GM18508 (cell line): ENCODE results near the gene ZNRF2.
A peak's percentile ranks its signal among the peaks of the same experiment; 100 is the strongest.

Source experiments
- ATAC-seq: cut with Tn5 transposase; IDR thresholded peaks from one replicate; pipeline ENCODE4 v1.9.1; 2021; ENCODE audit warnings: moderate number of reproducible peaks; ENCODE audit not compliant: insufficient read depth, unreplicated experiment

The ZNRF2 gene

DNA sequence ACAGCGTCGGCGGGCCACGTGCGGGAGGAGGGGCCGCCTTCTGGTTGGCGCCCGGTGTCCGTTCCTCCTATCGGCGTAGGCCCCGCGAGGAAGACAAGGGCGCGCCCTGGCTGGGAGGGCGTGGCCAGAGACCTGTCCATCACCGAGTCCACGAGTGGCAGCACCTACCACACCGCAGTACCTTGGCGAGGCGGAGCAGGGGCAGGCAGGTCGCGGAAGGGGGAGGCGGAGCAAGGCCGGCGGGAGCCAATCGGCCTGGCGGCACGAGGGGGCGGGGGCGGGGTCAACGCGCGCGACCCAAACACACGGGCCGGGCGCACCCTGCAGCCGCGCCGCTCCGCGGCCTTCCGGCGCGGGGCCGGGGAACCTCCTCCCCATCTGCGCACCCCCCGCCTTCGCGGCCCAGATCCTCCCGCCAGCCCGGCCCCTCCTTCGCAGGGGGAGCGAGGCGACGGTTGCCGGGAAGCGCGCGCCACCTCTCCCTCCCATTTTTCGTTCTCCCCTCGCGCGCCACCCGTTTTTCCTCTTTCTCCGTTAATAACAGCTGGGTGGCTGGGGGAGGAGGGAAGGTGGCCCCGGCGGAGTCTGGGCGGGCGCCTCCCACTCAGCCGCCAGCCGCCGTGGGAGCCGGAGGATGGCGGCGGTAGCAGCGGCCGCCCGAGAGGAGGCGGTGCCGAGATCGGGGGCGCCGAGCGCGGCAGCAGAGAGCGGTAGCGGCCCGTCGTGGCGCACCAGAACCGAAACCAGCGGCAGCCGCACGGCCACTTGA lies at the start of gene ZNRF2:
Gene ZNRF2, plus strand, starts transcription at position 300 of the 769 bp plus-strand sequence. CDS start 761 bp downstream, outside the sequence.
- ATAC-seq, result peak; percentile 92

- ATAC-seq, result no peak
Observed at GRCh38 chr7:30237271-30237695, 47.1 kb upstream of the ZNRF2 start.

DNA sequence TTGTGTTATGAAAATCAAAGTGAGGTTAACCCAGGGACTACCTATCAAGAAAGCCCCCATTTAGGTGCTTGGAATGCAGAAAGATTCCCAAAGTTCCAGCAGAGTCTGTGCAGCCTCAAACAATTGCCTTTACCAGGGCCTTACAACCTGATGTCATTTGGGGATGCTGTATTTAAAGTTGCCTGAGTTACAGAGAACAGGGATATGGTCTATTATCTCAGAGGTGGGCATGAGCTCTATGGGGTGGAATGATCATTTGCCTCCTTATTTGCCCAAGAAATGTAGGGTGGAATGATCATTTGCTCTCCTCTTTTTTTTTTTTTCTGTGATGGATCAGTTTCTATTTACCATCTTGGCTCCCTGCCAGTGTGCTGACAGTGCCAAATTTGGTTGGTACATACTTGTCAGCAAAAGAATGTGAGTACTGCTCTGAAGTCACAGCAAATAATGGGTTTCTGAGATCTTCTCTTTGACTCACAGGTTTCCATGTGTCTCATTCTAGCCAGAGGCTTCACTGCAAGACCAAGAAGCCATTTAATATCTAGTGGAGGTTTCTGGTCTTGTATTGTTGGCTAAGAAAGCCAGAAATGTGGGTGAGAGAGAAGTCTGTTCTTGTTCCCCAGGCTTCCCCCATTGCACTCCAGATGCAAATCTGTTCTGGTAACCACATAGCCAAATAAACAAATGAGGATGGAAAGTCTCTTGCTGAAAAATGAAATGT lies 45.5 kb upstream of the ZNRF2 start:
- ATAC-seq, result peak; percentile 34

DNA sequence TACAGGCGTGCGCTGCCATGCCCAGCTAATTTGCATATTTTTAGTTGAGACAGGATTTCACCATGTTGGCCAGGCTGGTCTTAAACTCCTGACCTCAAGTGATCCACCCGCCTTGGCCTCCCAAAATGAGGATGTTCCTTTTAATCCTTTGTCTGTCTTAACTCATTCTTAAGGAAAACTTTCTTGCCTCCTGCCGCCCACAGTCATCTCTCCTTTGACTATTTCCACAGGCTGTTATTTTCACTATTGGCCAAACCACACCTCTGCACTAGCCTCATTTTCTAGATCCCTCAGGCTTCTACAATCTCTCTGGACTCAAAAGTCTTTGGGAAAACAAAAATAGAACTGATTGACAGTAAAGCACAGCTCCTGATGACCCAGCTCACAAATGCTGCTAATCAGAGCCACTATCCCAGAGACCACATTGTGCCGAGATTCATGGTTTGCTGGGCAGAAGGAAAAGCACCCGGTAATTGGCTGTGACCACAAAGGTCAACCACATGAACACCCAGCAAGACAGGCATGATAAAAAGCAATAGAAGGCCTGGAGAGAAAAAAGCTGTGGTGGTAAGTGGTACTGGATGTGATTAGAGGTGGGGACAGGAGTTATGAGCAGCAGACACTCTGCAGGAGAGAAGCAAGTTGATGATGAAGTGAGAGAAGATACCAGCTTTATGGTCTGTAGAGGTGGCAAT lies 44.1 kb upstream of the ZNRF2 start:
- ATAC-seq, result no peak

- ATAC-seq, result no peak
Observed at GRCh38 chr7:30241767-30242166, 42.6 kb upstream of the ZNRF2 start.

DNA sequence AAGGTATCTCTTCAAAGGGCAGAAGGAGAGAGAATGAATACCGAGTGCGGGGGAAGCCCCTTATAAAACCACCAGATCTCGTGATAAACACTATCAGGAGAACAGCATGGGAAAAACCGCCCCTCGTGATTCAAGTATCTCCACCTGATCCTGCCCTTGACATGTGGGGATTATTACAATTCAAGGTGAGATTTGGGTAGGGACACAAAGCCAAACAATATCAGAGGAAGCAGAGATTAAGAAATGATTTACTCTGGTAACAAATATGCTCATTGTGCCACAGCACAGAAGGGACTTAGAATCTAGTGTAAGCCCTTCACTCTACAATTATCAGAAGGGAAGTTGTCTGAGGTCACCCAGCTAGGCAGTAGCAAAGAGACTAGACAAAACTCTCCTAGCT lies 40.1 kb upstream of the ZNRF2 start:
- no peak for ATAC-seq

DNA sequence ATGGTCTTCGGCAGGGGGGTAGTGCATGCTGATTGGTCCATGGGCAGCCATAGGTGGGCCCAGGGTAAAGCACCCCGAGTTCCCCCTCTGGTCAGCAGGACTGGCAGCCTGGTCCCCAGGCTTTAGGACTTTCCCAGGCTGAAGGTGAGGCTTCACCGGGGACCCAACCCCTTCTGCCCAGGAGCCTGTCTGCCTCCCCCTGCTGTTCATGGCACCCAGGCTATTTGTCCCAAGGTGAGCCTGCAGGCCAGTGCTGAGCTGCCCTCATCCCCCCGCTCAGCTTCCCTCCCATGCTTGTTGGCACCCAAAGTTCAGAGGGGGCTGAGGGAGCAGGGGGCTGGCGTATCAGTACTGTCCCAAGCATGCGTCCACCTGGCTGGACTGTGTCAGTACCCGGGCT lies 38.5 kb upstream of the ZNRF2 start:
- no peak for ATAC-seq

GRCh38 chr7:30246392-30246791 lies 38.0 kb upstream of the ZNRF2 start:
- ATAC-seq, result no peak

DNA sequence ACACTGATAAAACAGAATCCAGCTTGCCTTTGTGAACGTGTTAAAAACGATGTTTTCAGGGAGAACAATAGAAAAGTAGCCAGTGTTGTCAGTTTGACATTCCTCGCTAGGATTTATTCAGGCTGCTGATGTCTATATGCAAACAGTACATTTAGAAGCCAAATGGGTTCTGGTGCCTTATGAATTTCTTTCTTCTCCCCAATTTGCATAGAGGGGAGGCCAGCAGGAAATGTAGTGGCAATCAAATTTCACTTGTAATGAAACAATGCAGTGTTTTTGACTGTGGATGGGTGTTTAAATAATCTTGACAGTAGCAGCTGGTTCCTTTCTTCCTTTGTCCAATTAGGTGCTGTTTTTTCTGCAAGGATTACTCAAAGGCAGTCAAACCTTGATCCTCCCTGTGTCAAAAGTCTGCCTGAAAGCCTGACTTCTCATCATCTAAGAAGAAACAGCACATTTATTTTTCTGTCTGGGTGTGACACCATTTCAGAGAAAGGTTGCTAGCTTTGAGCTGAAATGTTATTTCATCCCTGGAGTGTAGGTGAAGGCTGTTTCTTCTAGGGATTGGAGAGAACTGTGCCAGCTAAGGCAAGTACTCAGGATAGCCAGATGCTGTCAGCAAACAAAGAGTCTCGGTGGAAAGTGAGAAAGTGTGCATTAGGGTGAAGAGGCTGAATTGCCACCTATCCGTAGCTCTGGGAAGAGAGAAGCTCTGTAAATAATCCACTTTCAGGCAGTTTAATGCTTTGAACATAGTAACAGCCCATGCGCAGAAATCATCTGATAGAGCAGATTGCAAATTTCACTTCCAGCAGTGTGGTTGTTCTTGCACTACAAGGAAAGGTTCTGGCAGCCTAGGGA lies 36.6 kb upstream of the ZNRF2 start:
- no peak for ATAC-seq

DNA sequence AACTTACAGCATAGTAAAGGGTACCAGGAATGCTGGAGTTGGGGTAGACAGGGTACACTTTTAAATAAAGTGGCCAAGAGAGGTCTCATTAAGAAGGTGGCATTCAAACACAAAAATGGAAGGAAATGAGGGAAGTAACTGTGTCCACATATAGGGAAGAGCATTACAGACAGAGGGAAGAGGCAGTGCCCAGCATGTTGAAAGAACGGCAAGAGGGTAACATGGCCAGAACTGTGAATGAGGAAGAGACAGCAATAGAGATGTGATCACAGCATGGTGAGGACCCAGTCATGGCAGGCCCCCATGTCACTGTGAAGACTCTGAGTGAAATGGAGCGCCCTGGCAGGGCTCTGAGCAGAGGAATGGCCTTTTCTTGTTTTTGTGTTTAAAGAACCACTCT lies 35.1 kb upstream of the ZNRF2 start:
- no peak for ATAC-seq

GRCh38 chr7:30249986-30250774 lies 34.2 kb upstream of the ZNRF2 start:
- no peak for ATAC-seq

GRCh38 chr7:30251708-30252329 lies 32.6 kb upstream of the ZNRF2 start:
- no peak for ATAC-seq

- no peak for ATAC-seq
Observed at GRCh38 chr7:30252885-30253795, 31.3 kb upstream of the ZNRF2 start.

DNA sequence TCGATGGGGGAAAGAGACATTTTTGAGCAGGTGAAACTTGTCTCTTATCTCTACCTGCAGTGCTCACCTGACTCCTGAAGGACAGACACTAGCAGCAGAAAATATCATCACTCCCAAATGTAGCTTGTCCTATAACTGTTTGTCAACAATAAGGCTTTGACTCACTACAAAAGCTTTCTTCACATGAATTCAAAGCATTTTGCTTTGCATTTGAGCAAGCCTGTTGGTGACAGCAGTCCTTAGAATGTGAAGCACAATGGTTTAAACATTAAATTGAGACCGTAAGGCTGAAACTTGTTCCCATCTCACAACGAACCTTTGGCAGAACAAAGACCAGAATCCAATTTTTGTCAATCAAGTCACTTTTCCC lies 30.6 kb upstream of the ZNRF2 start:
- no peak for ATAC-seq

DNA sequence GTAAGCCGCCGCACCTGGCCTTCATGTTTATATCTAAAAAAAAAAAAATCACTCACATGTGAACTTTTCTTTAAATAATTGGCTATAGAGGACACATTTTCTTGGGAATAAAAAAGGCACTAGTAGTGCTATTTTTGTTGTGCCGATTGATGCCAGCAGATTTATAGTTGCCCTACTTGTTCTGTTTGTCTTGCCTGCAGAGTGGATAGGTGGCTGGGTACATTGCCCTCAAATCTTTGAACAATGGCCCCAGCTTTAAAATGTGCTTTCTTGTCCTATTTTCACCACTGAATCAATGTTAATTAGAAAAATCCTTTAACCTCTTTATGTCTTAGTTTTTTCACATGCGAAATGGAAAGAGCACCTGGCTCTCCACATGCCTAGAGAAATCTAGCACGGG lies 30.1 kb upstream of the ZNRF2 start:
- no peak for ATAC-seq

DNA sequence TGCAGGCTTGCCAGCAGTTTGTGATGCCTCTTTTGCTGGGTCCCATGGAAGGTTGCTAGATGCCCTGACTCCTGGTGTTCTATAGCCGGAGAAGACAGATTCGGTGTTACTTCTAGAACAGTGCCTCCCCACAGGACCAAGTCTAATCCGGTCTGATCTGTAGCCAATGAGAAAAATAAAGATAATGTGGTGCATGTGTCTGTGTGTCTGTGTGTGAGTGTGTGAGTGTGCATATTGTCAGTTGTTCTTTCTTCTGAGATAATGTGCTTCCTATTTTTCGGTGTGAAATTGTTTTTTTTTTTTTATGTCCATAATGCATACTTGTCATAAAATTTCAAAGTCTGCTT lies 29.7 kb upstream of the ZNRF2 start:
- ATAC-seq, result no peak

GRCh38 chr7:30255064-30255769 lies 29.2 kb upstream of the ZNRF2 start:
- no peak for ATAC-seq
